SU-DHL-6 (cell line): ENCODE data around the gene CHP1.

Experiments
- CTCF ChIP-seq: fragments of 200-600 bp; sonication (generic); IDR thresholded peaks from one replicate; pipeline ENCODE4 v1.5.1; 2017; ENCODE audit warnings: antibody characterized with exemption, mild to moderate bottlenecking, low read length, moderate library complexity; ENCODE audit not compliant: insufficient read depth, poor library complexity, severe bottlenecking
- EZH2phosphoT487 ChIP-seq: fragments of 200-600 bp; sonication (generic), shearing (Covaris generic); conservative IDR thresholded peaks from 2 replicates; pipeline ENCODE4 v1.6.1; 2018; ENCODE audit warnings: mild to moderate bottlenecking, antibody characterized with exemption, low read length, moderate library complexity, mixed read lengths

- TF ChIP-seq CTCF: no peak
- no peak for TF ChIP-seq EZH2phosphoT487
These were observed 36.6 kb upstream of the CHP1 start for GRCh38 chr15:41194444-41194843.
